ENCODE data around the gene CERK. TPM values are rescaled to one million over a fixed set of nuclear protein-coding genes. Genes with fewer than 3 reads are reported as not detected.

CERK gene
- total RNA-seq, 4 donors from 2014 or later, result 14.6 to 34.0 (median 26.6) TPM

GRCh38 chr22:46703171-46703995 lies 34.7 kb downstream of the CERK start:
- WGBS, 2 donors, result 92 to 95% methylated on average over 9 to 17 of the region's 26 CpGs
- Histone ChIP-seq H3K4me1 (no peaks in the 10 kb centered on the region), H3K27me3 (no peaks in the 10 kb centered on the region), H3K27ac (no peak overlapping the region), H3K36me3 (peaks cover 48 to 100% (median 58%) of the 10 kb centered on the region in 3 donors), H3K9me3 (no peaks in the 10 kb centered on the region), H3K4me3 (no peak overlapping the region)
- no peak for DNase-seq
- intact Hi-C loops (cut with DNase I), result no loop called here
- TF ChIP-seq POLR2A (IDR thresholded peaks at IDR 0.05) (no peak), CTCF (IDR thresholded peaks at IDR 0.05) (no peak)

GRCh38 chr22:46701262-46701661 lies 36.8 kb downstream of the CERK start:
- intact Hi-C loops (cut with DNase I), result no loop called here
- no peaks in the 10 kb centered on the region for H3K4me1 ChIP-seq
- 93 to 97% methylated on average over 15 to 24 of the region's 33 CpGs for WGBS, 2 donors
- H3K27ac ChIP-seq, result no peak overlapping the region
- TF ChIP-seq POLR2A (IDR thresholded peaks at IDR 0.05) (no peak), CTCF (IDR thresholded peaks at IDR 0.05) (no peak)
- no peak overlapping the region for H3K4me3 ChIP-seq
- no peaks in the 10 kb centered on the region for H3K27me3 ChIP-seq
- no peak for DNase-seq
- H3K36me3 ChIP-seq, result peaks cover 34 to 100% (median 56%) of the 10 kb centered on the region in 3 donors
- H3K9me3 ChIP-seq, result no peaks in the 10 kb centered on the region

- H3K27ac ChIP-seq, result no peak overlapping the region
- H3K27me3 ChIP-seq, result no peaks in the 10 kb centered on the region
- H3K9me3 ChIP-seq, result no peaks in the 10 kb centered on the region
- no peak for DNase-seq
- TF ChIP-seq POLR2A (IDR thresholded peaks at IDR 0.05), result no peak
- no peak overlapping the region for H3K4me3 ChIP-seq
- peaks cover 55 to 100% (median 70%) of the 10 kb centered on the region in 3 donors for H3K36me3 ChIP-seq
- no peaks in the 10 kb centered on the region for H3K4me1 ChIP-seq
- WGBS, 2 donors, result 92 to 94% methylated on average over 11 to 13 of the region's 17 CpGs
- intact Hi-C loops (cut with DNase I), result no loop called here
Observed at GRCh38 chr22:46699091-46699490, 39.0 kb downstream of the CERK start.

- intact Hi-C loops (cut with DNase I), result no loop called here
- Histone ChIP-seq H3K4me3 (no peak overlapping the region), H3K27me3 (no peaks in the 10 kb centered on the region), H3K36me3 (peaks cover 51 to 100% (median 70%) of the 10 kb centered on the region in 3 donors), H3K9me3 (no peaks in the 10 kb centered on the region), H3K4me1 (no peaks in the 10 kb centered on the region), H3K27ac (no peak overlapping the region)
- no peak for DNase-seq
- TF ChIP-seq CTCF (IDR thresholded peaks at IDR 0.05) (no peak), POLR2A (IDR thresholded peaks at IDR 0.05) (no peak)
- 91 to 95% methylated on average over 7 to 11 of the region's 24 CpGs for WGBS, 2 donors
Observed at GRCh38 chr22:46697811-46698515, 40.1 kb downstream of the CERK start.

- intact Hi-C loops (cut with DNase I), result no loop called here
- Histone ChIP-seq H3K27me3 (no peaks in the 10 kb centered on the region), H3K36me3 (peaks cover 42 to 100% (median 77%) of the 10 kb centered on the region in 3 donors), H3K27ac (no peak overlapping the region), H3K9me3 (no peaks in the 10 kb centered on the region), H3K4me1 (no peaks in the 10 kb centered on the region), H3K4me3 (no peak overlapping the region)
- no peak for DNase-seq
- WGBS, 2 donors, result 96 to 99% methylated on average over 4 of the region's 10 CpGs
- TF ChIP-seq CTCF (IDR thresholded peaks at IDR 0.05) (no peak), POLR2A (IDR thresholded peaks at IDR 0.05) (no peak)
Observed at GRCh38 chr22:46696614-46697013, 41.4 kb downstream of the CERK start.

All from esophagus squamous epithelium (tissue), 5 donors.